HepG2 (cell line): ENCODE data around the gene NRSN2. TPM values are rescaled to one million over a fixed set of nuclear protein-coding genes. Genes with fewer than 3 reads are reported as not detected.
A peak's percentile ranks its signal among the peaks of the same experiment; 100 is the strongest.

Experiments used
- BCLAF1 ChIP-seq: fragments of 450-650 bp; IDR thresholded peaks from 2 replicates; pipeline ENCODE4 v1.6.1; 2017; ENCODE audit warnings: mild to moderate bottlenecking
- BRD4 ChIP-seq: sonication (generic); formaldehyde crosslinking; IDR thresholded peaks from 2 replicates; pipeline ENCODE4 v1.4.0; 2020; ENCODE audit warnings: missing genetic modification reagents
- KLF16 ChIP-seq, 2 experiments: sonication (generic) in 1 of 2; formaldehyde crosslinking in 1 of 2; IDR thresholded peaks; 2 replicates each; pipeline versions ENCODE4 v1.6.1 to v1.8.0; 2016 to 2023; ENCODE audit warnings: missing genetic modification reagents in 2 of 2, missing compliant biosample characterization in 1 of 2
- RBAK ChIP-seq: sonication (generic); formaldehyde crosslinking; IDR thresholded peaks from 2 replicates; pipeline ENCODE4 v1.5.1; 2020; ENCODE audit warnings: mild to moderate bottlenecking, missing genetic modification reagents
- SOX5 ChIP-seq: IDR thresholded peaks from 2 replicates; pipeline ENCODE4 v1.6.1; 2016; ENCODE audit warnings: borderline replicate concordance
- TRIM24 ChIP-seq: sonication (generic); formaldehyde crosslinking; IDR thresholded peaks from 2 replicates; pipeline ENCODE4 v1.8.0; 2022; ENCODE audit warnings: mild to moderate bottlenecking, missing genetic modification reagents
- ZNF567 ChIP-seq: sonication (generic); formaldehyde crosslinking; IDR thresholded peaks from 2 replicates; pipeline ENCODE4 v1.8.1; 2023; ENCODE audit warnings: mild to moderate bottlenecking, missing genetic modification reagents, borderline replicate concordance
- polyA plus RNA-seq, 8 experiments: library from polyadenylated mRNA; depleted of rRNA in 3 of 8; stranded (reverse) in 7 of 8; unstranded in 1 of 8; fragments of >200 nt; fragmentation: Illumina TruSeq in 4 of 8; extraction: Trizol in 4 of 8; gene quantifications; 2 replicates each; pipeline versions ENCODE4 v1.2.1 to v1.2.3, GENCODE V29; 2011 to 2016; ENCODE audit warnings: low read depth in 4 of 8, missing spikeins in 1 of 8, mixed read lengths in 1 of 8; ENCODE audit not compliant: insufficient read depth in 1 of 8
- total RNA-seq, 5 experiments: library from RNA; depleted of rRNA; stranded (reverse); fragments of >200 nt; fragmentation: Illumina TruSeq; extraction: Trizol; gene quantifications; 2 replicates each; pipeline ENCODE4 v1.2.3, GENCODE V29; 2016; ENCODE audit warnings: low read depth in 1 of 5
- TF ChIP-seq, protein P1 (sequence below): sonication (generic); formaldehyde crosslinking; IDR thresholded peaks from 2 replicates; pipeline ENCODE4 v1.5.0; 2020; ENCODE audit warnings: mild to moderate bottlenecking, missing genetic modification reagents, moderate library complexity
- TF ChIP-seq, protein P2 (sequence below), 2 experiments: sonication (generic) in 1 of 2; formaldehyde crosslinking in 1 of 2; IDR thresholded peaks; 2 replicates each; pipeline versions ENCODE4 v1.4.0 to v1.6.1; 2016 to 2020; ENCODE audit warnings: borderline replicate concordance in 1 of 2, low read depth in 1 of 2, mild to moderate bottlenecking in 1 of 2, missing genetic modification reagents in 1 of 2
- TF ChIP-seq, protein P3 (sequence below): sonication (generic); formaldehyde crosslinking; IDR thresholded peaks from 2 replicates; pipeline ENCODE4 v1.8.0; 2023; ENCODE audit warnings: mild to moderate bottlenecking, missing genetic modification reagents
- TF ChIP-seq, protein P4 (sequence below): sonication (generic); formaldehyde crosslinking; IDR thresholded peaks from 2 replicates; pipeline ENCODE4 v1.9.0; 2021; ENCODE audit warnings: missing genetic modification reagents, borderline replicate concordance
- TF ChIP-seq, protein P5 (sequence below): sonication (generic); formaldehyde crosslinking; IDR thresholded peaks from 2 replicates; pipeline ENCODE4 v1.4.0; 2020; ENCODE audit warnings: missing genetic modification reagents, borderline replicate concordance

NRSN2 gene
- total and polyA plus RNA-seq, 2 of the 13 experiments (the other 11 are each of a cell fraction or from before 2014, with no cell fraction given), result 32.3 to 49.4 TPM

GRCh38 chr20:381581-382290, 34.8 kb downstream of the NRSN2 start (continued):
- TF ChIP-seq, protein P1, sequence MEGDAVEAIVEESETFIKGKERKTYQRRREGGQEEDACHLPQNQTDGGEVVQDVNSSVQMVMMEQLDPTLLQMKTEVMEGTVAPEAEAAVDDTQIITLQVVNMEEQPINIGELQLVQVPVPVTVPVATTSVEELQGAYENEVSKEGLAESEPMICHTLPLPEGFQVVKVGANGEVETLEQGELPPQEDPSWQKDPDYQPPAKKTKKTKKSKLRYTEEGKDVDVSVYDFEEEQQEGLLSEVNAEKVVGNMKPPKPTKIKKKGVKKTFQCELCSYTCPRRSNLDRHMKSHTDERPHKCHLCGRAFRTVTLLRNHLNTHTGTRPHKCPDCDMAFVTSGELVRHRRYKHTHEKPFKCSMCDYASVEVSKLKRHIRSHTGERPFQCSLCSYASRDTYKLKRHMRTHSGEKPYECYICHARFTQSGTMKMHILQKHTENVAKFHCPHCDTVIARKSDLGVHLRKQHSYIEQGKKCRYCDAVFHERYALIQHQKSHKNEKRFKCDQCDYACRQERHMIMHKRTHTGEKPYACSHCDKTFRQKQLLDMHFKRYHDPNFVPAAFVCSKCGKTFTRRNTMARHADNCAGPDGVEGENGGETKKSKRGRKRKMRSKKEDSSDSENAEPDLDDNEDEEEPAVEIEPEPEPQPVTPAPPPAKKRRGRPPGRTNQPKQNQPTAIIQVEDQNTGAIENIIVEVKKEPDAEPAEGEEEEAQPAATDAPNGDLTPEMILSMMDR (CRISPR knock-in tag), result no peak; the same call in 1 of the 2 replicates
- TF ChIP-seq ZNF567 (CRISPR knock-in tag) (no peak; the same call in 1 of the 2 replicates), TRIM24 (CRISPR knock-in tag) (no peak), RBAK (CRISPR knock-in tag) (peak; percentile 27; the same call in 1 of the 2 replicates), KLF16 (CRISPR knock-in tag; IDR thresholded peaks at IDR 0.05) (peak; percentile 52 to 66; a peak in 2 of 4 replicates), BCLAF1 (no peak), SOX5 (0 out of 2 replicates have a peak, but pooled peaks have one; percentile 30), BRD4 (peak; percentile 84)
- TF ChIP-seq, protein P2, sequence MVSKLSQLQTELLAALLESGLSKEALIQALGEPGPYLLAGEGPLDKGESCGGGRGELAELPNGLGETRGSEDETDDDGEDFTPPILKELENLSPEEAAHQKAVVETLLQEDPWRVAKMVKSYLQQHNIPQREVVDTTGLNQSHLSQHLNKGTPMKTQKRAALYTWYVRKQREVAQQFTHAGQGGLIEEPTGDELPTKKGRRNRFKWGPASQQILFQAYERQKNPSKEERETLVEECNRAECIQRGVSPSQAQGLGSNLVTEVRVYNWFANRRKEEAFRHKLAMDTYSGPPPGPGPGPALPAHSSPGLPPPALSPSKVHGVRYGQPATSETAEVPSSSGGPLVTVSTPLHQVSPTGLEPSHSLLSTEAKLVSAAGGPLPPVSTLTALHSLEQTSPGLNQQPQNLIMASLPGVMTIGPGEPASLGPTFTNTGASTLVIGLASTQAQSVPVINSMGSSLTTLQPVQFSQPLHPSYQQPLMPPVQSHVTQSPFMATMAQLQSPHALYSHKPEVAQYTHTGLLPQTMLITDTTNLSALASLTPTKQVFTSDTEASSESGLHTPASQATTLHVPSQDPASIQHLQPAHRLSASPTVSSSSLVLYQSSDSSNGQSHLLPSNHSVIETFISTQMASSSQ (IDR thresholded peaks at IDR 0.05; ENCODE audit: low read depth), result no peak
- TF ChIP-seq, protein P2 (CRISPR knock-in tag; IDR thresholded peaks at IDR 0.05; ENCODE audit: borderline replicate concordance), result peak; percentile 66
- TF ChIP-seq, protein P3, sequence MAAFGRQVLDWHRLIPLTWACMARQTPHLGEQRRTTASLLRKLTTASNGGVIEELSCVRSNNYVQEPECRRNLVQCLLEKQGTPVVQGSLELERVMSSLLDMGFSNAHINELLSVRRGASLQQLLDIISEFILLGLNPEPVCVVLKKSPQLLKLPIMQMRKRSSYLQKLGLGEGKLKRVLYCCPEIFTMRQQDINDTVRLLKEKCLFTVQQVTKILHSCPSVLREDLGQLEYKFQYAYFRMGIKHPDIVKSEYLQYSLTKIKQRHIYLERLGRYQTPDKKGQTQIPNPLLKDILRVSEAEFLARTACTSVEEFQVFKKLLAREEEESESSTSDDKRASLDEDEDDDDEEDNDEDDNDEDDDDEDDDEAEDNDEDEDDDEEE, result no peak; the same call in 1 of the 2 replicates
- TF ChIP-seq, protein P4, sequence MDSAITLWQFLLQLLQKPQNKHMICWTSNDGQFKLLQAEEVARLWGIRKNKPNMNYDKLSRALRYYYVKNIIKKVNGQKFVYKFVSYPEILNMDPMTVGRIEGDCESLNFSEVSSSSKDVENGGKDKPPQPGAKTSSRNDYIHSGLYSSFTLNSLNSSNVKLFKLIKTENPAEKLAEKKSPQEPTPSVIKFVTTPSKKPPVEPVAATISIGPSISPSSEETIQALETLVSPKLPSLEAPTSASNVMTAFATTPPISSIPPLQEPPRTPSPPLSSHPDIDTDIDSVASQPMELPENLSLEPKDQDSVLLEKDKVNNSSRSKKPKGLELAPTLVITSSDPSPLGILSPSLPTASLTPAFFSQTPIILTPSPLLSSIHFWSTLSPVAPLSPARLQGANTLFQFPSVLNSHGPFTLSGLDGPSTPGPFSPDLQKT, result peak; percentile 35; the same call in 1 of the 2 replicates
- TF ChIP-seq, protein P5, sequence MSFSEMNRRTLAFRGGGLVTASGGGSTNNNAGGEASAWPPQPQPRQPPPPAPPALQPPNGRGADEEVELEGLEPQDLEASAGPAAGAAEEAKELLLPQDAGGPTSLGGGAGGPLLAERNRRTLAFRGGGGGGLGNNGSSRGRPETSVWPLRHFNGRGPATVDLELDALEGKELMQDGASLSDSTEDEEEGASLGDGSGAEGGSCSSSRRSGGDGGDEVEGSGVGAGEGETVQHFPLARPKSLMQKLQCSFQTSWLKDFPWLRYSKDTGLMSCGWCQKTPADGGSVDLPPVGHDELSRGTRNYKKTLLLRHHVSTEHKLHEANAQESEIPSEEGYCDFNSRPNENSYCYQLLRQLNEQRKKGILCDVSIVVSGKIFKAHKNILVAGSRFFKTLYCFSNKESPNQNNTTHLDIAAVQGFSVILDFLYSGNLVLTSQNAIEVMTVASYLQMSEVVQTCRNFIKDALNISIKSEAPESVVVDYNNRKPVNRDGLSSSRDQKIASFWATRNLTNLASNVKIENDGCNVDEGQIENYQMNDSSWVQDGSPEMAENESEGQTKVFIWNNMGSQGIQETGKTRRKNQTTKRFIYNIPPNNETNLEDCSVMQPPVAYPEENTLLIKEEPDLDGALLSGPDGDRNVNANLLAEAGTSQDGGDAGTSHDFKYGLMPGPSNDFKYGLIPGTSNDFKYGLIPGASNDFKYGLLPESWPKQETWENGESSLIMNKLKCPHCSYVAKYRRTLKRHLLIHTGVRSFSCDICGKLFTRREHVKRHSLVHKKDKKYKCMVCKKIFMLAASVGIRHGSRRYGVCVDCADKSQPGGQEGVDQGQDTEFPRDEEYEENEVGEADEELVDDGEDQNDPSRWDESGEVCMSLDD (CRISPR knock-in tag), result peak; percentile 80; the same call in 1 of the 2 replicates
